ENCODE measurements around the gene CDH22.

DNA sequence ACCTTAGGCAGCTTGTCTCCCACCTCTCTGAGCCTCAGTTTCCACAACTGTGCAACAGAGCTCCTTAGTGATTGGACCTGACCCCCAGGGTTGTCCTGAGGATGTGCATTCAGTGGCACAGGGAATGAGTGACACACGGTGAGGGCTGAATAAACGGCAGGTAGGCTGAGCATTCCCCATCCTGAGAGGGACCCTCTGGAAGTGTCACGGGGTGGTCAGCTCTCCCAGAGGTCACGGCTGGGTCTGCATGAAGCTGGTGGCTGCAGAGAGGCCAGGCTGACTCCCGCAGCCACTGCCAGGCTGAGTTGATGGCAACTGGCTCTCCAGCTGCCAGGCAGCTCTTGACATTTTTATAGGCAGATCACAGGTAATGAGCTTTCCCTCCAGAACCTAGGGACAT, 147.6 kb downstream of the CDH22 start:
- no peak for TF ChIP-seq ZNF384 (IDR thresholded peaks at IDR 0.05)
- no peak for TF ChIP-seq PKNOX1 (IDR thresholded peaks at IDR 0.05)
- TF ChIP-seq FOXK2 (IDR thresholded peaks at IDR 0.05): no peak
- no peak for TF ChIP-seq SP1 (IDR thresholded peaks at IDR 0.05)
- TF ChIP-seq NFRKB (IDR thresholded peaks at IDR 0.05): no peak
- TF ChIP-seq HDGF (IDR thresholded peaks at IDR 0.05; ENCODE audit: borderline replicate concordance): no peak
- TF ChIP-seq TARDBP (IDR thresholded peaks at IDR 0.05): no peak
- no peak for TF ChIP-seq FOXM1 (IDR thresholded peaks at IDR 0.05; ENCODE audit: borderline replicate concordance)
- no peak for TF ChIP-seq SUZ12 (IDR thresholded peaks at IDR 0.05)
- TF ChIP-seq FOXA1 (IDR thresholded peaks at IDR 0.05): no peak
